C4-2B (cell line): Measurements from ENCODE around the gene SMIM20.

Experiments
- H3K27ac ChIP-seq: fragments of 450-650 bp; 2 replicates; pipeline ENCODE4 v1.5.1; 2017
- CTCF ChIP-seq: fragments of 450-650 bp; conservative IDR thresholded peaks from 2 replicates; pipeline ENCODE4 v1.5.1; 2017; ENCODE audit warnings: mild to moderate bottlenecking
- ZFX ChIP-seq: fragments of 450-650 bp; IDR thresholded peaks from 2 replicates; pipeline ENCODE4 v1.6.1; 2017

Gene SMIM20

GRCh38 chr4:25921922-25922321 is 7.9 kb downstream of the SMIM20 start:
- H3K27ac ChIP-seq, result no peak overlapping the region
- TF ChIP-seq CTCF (no peak), ZFX (no peak)

- no peak for TF ChIP-seq ZFX
- TF ChIP-seq CTCF, result no peak
- H3K27ac ChIP-seq, result no peak overlapping the region
Measured at GRCh38 chr4:25922812-25923369, 8.9 kb downstream of the SMIM20 start.

DNA sequence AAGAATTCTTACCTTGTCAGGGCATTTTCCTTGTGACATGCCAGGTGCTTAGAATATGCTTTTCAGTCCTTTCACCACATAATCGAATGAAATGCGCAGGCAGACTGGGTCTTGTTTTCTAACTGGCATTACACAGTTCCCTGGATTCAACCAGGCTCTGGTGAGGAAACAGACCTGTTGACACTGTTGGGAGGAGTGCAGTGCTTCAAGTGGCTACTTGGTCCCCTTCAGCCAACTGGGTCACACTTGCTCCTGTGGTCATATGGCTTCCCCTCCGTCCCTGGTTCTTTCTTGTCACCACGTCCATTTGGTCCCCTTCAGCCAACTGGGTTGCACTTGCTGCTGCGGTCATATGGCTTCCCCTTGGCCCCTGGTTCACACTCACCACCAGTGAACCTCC is 9.7 kb downstream of the SMIM20 start:
- TF ChIP-seq ZFX (no peak), CTCF (no peak)
- H3K27ac ChIP-seq, result no peak overlapping the region

DNA sequence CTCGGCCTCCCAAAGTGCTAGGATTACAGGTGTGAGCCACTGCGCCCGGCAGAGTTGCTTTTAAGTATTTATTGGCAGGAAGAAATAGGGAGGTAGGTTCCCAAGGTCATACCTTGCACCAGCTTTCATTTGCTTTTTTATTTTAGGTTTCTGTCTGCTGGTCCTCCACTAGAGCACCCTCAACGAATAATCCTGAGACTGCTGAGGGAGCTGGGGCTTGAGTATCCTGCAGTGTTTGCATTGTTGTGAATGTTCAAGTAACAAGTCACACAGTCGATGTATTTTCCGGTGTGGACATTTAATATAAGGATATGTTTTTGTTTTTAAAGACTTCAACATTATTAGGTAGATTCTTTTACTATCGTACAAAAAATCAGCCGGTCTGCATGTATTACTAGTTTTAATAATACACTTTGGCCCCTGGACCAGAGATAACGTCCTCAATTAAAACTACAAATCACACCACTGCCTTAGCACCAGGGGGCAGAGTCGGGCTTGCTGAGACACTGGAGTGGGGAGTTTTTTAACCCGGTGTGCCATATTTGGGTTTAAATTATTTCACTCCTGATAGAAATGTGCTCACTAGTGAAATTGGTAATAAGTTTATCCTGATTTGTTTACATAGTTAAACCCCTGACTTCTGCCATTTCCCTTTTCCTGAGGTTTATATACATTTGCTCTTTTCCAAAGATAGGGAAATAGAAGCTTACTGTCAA is 11.6 kb downstream of the SMIM20 start:
- TF ChIP-seq CTCF, result peak; percentile 71
- no peak for TF ChIP-seq ZFX
- no peak overlapping the region for H3K27ac ChIP-seq

- H3K27ac ChIP-seq, result no peak overlapping the region
- TF ChIP-seq ZFX (no peak), CTCF (no peak)
Measured at GRCh38 chr4:25926462-25926861, 12.4 kb downstream of the SMIM20 start.

DNA sequence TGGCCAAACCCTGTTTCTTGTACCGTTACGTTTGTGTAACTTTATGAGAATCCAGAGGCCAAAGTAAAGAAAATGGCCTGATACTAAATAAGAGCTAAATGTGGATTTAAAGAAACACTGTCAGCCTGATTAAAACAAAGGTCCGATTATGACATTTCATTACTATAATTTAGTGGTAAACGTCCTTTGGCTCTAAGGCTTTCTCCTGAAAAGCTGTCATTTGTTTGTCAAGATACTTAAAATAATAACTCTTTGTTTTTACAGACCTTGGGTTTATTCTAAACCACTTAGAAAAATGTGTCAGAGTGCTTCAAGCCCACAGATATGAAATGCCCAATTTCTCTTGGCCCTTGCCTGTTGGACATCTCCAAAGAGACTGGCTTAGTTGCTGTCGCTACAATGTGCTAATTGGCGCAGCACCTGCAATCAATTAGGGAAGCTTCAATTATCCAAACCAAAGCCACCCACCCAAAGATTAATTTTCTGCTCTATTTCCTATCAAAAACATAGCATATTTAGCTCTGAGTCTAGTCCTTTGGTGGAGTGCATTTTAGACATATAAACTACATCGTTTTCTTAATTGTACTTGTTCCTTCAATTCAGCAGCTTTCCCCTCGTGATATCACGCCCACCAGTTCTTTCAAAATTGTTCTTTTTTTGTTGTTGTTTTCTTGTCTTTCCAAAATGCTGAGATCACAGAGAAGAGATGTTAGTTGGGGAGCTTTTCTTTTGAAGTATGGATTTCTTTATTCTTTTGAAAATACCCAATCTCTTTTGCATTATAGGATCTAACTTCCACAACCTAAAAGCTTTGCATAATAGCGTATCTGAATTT is 13.6 kb downstream of the SMIM20 start:
- no peak for TF ChIP-seq CTCF
- H3K27ac ChIP-seq, result no peak overlapping the region
